GM21723 (cell line): ENCODE results near the gene TMEM184A.

Experiments used
- ATAC-seq: cut with Tn5 transposase; IDR thresholded peaks from one replicate; pipeline ENCODE4 v1.9.1; 2021; ENCODE audit warnings: mild to moderate bottlenecking, moderate library complexity; ENCODE audit not compliant: unreplicated experiment

Gene TMEM184A

GRCh38 chr7:1555813-1556543, at the start of gene TMEM184A:
TSS of gene TMEM184A (minus strand) at chr7:1556205. CDS start at chr7:1555484, 721 bp downstream.
- no peak for ATAC-seq

DNA sequence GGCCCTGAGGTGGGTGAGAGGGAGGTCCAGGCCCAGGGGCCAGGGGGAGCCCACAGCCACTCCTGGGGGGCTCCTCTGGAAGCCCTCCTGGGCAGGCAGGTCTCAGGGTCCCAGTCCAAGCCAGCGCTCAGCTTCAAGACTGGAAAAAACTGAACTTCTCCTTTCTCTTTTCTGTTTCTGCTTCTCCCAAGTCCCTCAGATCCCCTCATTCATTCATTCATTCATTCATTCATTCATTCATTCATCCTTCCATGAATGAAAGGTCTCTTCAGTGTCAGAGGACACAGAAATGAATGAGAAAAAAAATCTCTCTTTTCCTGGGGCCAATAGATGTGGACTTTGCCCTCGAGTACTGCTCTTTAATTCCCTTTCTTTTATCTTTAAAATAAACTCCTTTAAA, 48.4 kb upstream of the TMEM184A start:
- no peak for ATAC-seq

- ATAC-seq: no peak
Measured at GRCh38 chr7:1603346-1604225, 47.6 kb upstream of the TMEM184A start.

DNA sequence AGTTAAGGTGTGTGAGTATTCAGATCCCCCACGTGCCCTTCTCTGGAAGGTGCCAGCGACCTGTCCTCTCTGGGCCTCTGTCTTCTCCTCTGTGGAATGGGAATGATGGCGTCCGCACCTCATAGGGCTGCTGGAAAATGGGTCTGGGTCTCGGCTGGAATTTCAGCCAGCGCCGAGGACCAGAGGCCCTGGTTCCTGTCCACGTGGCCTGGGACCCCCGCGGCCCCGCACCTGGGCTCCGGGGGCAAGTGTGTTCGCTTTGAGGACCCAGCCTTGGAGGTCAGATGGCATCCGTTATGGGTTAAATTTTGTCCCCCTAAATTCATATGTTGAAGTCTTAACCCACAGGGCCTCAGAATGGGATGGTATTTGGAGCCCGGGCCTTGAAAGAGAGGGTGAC, 46.4 kb upstream of the TMEM184A start:
- no peak for ATAC-seq

DNA sequence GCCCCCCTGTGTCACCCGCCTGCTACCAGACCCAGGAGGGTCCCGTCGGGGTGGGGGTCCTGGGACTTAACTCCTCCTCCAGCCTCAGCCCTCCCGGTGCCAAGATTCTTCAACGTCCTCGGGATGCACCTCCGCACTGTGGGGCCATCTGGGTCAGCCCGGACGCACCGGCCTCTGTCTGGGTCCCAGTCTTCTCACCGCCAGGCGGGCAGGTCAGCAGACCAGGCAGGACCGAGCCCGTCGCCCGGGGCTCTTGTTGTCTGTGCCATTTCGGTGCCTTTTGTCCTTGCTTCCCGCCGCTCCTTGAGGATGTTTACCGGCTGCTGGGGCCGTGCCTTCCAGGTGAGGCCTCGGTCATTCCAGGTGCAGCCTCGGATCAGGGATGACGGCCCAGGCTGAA, 46.0 kb upstream of the TMEM184A start:
- ATAC-seq: no peak

DNA sequence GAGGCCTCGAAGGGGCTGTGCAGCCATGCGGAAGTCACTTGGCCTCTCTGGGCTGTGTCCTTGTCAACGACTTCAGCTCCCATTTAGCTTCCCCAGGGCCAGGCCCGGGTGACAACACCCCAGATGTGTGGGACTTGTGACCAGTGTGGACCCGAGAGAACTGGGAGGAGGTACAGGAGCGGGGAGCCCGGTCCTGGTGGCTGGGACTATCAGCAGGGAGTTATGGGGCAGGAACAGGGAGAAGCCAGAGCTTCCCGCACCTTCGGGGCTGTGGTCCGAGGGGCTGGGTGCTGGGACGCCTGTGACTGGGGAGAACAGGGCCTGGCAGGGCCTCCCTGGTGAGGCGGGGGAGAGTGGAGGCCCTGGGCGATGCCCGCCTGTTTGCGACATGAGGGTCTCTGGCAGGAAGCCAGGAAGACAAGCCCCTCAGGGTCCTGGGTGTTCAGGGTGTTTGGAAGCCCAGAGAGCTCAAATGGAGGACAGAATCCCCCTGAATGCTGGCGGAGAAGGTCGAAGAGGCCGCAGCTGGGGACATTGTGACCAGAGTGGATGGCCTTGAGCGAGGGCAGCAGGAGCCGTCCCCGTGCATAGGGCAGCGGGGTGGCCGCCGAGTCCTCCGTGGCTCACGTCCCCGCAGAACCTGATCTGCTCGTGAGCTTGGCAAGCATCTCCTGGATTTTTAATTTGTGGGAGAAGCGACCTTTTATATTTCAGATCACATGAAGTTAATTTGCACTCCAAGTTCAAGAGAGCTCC, 43.8 kb upstream of the TMEM184A start:
- no peak for ATAC-seq

DNA sequence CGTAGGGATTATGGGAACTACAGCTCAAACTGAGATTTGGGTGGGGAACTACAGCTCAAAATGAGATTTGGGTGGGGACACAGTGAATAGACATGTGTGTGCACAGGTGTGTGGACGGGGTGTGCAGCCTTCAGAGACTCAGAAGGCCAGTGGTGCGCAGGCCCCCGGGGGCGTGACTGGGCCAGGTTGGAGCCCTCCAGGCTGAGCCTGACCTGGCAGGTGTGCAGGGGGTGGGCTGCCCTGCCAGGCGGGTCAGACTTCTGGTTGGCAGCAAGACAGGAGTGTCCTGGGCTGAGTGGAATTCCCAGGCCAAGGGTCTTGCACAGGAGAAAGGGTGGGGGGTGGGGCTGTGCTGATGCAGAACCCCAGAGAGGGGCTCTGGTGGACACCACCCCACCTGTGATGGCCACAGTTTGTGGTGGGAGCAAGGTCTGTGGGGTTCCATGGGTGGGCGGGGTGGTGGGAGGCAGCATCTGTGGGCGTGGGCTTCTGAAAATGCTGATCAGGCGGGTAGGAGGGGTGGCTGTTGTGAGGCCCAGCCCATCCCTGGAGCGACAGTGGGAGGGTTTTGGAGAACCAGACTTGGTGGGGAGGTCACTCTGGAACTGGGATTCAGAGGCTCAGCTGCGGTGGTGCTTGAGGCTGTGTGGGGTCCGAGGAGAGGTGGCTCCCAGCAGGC, 43.1 kb upstream of the TMEM184A start:
- ATAC-seq: no peak

DNA sequence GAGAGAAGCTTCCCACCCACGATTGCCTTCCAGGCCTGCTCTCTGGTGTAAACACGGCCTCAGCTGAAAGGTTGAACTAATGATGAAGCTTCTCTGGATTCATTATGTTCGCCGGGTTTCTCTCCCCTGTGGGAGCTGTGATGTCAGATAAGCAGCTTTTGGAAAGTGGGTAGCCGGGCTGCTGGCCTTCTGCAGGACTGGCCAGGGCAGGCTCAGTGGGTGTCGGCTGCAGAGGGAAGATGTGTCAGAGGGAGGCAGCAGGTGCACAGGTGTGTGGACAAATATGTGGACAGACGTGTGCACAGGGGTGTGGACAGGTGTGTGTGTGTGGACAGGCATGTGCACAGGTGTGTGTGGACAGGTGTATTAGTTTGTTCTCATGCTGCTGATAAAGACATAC, 42.3 kb upstream of the TMEM184A start:
- no peak for ATAC-seq

DNA sequence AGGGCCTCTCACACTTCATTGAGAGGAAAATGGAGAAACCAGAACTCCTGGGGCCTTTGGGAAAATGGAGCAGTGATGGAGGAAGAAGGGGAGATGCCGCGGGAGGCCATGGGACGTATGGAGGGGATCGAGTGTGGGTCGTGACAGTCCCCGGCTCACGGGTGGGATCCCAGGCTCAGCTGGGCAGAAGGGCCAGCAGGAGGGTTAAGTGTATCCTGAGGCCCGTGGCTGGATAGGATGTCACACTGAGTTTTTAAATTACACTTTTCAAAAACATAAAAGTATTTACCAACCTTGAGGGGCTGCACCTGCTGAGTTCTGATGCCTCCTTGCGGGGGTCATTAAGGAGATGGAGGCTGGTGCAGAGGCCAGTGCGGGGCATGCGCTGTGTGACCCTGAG, 41.8 kb upstream of the TMEM184A start:
- ATAC-seq: no peak

DNA sequence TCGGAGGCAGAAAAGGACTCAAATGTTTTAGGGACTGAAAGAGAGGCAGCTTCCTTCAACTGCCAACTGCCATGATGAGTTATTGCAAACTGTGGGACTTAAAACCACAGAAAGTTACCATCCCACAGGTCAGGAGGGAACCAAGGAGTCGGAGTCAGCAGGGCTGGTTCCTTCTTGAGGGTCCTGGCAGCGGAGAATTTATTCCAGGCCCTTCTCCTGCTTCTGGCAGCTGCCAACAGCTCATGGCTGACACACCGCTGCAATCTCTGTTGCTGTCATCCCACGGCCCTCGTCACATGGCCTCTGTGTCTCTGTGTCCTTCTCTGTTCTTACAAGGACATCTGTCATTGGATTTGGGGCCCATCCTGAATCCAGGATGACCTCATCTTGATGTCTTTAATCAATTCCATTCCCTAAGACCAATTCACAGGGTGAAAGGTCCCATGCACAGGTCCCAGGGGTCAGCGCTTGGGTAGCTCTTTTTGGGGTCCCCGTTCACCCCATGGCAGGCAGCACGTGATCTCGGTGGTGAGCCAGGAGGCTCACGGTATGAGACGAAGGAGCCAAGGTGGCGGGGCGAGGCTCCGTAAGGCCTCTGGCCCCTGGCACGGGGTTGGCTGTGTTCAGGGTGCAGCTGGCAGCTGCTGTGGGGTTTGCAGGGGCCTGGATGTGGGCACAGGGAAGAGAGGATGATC, 41.2 kb upstream of the TMEM184A start:
- no peak for ATAC-seq

- no peak for ATAC-seq
Measured at GRCh38 chr7:1596181-1597043, 40.4 kb upstream of the TMEM184A start.

GRCh38 chr7:1595636-1596035, 39.6 kb upstream of the TMEM184A start:
- ATAC-seq: no peak

DNA sequence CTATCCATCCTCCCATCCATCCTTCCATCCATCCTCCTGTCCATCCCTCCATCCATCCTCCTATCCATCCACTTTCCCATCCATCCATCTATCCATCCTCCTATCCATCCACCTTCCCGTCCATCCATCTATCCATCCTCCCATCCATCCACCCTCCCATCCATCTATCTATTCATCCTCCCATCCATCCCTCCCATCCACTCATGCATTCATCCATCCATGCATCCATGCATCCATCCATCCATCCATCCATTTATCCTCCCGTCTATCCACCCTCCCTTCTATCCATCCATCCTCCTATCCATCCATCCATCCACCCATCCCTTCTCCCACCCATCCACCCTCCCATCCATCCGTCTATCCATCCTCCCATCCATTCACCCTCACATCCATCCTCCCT, 39.0 kb upstream of the TMEM184A start:
- ATAC-seq: no peak

GRCh38 chr7:1593904-1594421, 38.0 kb upstream of the TMEM184A start:
- ATAC-seq: no peak

DNA sequence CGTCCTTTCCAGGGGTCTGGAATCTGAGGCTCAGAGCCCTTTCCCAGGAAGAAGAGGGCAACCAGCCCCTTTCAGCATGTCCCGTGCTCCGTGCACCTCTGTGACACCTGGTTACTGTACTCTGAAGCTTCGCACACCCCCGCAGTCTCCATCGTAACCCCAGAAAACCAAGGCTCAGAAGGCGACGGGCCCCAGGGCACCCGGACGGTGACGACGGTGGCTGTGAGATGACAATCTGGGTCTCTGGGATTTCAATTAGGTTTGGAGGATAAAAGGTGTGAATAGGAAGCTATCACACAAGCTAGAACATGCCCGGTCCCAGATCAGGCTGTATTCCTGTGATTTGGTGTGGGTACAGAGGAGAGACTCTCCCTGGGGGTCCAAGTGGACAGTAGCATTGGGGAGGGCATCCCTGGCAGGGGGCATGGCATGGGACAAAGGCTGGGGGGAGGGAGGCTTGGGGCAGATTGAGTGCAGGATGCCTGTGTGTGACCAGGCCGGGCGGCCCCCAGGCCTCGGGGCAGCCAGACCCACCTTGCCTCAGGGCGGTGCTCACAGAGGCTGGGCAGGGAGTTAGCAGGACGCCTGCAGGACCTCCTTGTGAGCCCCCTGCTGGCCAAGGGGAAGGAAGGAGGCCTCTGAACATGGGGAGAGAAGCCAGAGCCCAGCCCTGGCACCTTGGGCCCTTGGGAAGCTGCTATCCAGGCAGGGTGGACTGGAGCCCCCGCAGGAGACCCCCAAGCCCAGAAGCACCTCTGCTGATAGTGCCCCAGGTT, 37.3 kb upstream of the TMEM184A start:
- no peak for ATAC-seq

DNA sequence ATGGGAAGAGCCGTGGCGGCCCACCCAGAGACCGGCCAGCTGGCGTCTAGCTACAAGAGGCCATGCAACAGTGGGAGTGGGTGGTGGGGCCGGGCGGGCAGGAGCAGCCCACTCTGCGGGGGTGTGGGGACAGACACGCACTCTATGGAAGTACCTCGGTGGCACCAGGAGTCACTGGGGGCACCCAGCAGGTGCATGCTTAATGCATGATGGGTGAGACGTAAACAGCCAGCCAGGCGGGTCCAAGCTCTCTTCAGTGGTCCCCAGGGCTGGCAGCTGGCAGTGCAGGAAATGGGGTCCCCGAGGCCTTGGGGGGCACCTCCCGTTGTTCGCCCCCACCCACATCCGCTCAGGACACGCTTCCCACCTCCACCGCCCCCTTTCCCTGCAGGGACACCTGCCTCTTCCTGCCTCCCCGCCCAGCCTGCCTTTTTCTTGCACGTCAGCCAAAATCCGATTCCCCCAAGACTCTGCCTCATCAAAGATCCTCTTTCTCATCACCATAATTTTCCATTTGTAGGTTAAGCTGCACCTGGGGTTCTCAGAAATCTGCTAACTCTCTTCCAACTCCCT, 36.4 kb upstream of the TMEM184A start:
- no peak for ATAC-seq

- ATAC-seq: no peak
Measured at GRCh38 chr7:1591876-1592275, 35.9 kb upstream of the TMEM184A start.

- no peak for ATAC-seq
Measured at GRCh38 chr7:1591396-1591795, 35.4 kb upstream of the TMEM184A start.
